HG03442 (cell line): ENCODE results near the gene L1CAM.
"Not testable (repeated sequence)": the region's sequence is repeated elsewhere in the genome, so short reads cannot be mapped to it uniquely, and the experiment has no call there.

Source experiments
- ATAC-seq: cut with Tn5 transposase; IDR thresholded peaks from one replicate; pipeline ENCODE4 v1.9.1; 2021; ENCODE audit warnings: mild to moderate bottlenecking, moderate library complexity; ENCODE audit not compliant: unreplicated experiment

Gene L1CAM

GRCh38 chrX:153831429-153832150, 54.4 kb downstream of the L1CAM start:
- no peak for ATAC-seq

- no peak for ATAC-seq
These were observed 55.1 kb downstream of the L1CAM start for GRCh38 chrX:153830640-153831428.

- ATAC-seq: no peak
These were observed 56.0 kb downstream of the L1CAM start, which contains the start of gene PDZD4 for GRCh38 chrX:153829799-153830639. TSS of gene PDZD4 (minus strand) at chrX:153830544. CDS start at chrX:153830298, 246 bp downstream.

- no peak for ATAC-seq
These were observed 56.5 kb downstream of the L1CAM start for GRCh38 chrX:153829549-153829798.

GRCh38 chrX:153828723-153829548, 57.0 kb downstream of the L1CAM start:
- no peak for ATAC-seq

- no peak for ATAC-seq
These were observed 57.7 kb downstream of the L1CAM start for GRCh38 chrX:153828308-153828707.

- no peak for ATAC-seq
These were observed 58.1 kb downstream of the L1CAM start for GRCh38 chrX:153827903-153828302.

GRCh38 chrX:153827016-153827415, 59.0 kb downstream of the L1CAM start:
- ATAC-seq: no peak

- no peak for ATAC-seq
These were observed 60.9 kb downstream of the L1CAM start for GRCh38 chrX:153825042-153825441.

GRCh38 chrX:153824348-153824747, 61.6 kb downstream of the L1CAM start:
- no peak for ATAC-seq

GRCh38 chrX:153821066-153821465, 64.9 kb downstream of the L1CAM start:
- no peak for ATAC-seq

- no peak for ATAC-seq
These were observed 65.4 kb downstream of the L1CAM start for GRCh38 chrX:153820601-153821000.

- no peak for ATAC-seq
These were observed 66.5 kb downstream of the L1CAM start for GRCh38 chrX:153819384-153820040.

- no peak for ATAC-seq
These were observed 67.2 kb downstream of the L1CAM start for GRCh38 chrX:153818571-153819383.

- not testable (repeated sequence) for ATAC-seq
These were observed 67.9 kb downstream of the L1CAM start for GRCh38 chrX:153818064-153818463.

- no peak for ATAC-seq
These were observed 68.9 kb downstream of the L1CAM start for GRCh38 chrX:153816831-153817690.

- no peak for ATAC-seq
These were observed 71.2 kb downstream of the L1CAM start for GRCh38 chrX:153814591-153815315.

- no peak for ATAC-seq
These were observed 72.8 kb downstream of the L1CAM start for GRCh38 chrX:153813161-153813560.
